CD14-positive monocyte (primary cell): ENCODE results near the gene EFHC2. TPM values are rescaled to one million over a fixed set of nuclear protein-coding genes. Genes with fewer than 3 reads are reported as not detected.

ENCODE experiments used
- DNase-seq, 3 donors: peaks; one replicate each; pipeline ENCODE4 v3.0.0-alpha.2; 2011 to 2022
- H2AFZ ChIP-seq: 2 replicates; pipeline ENCODE4 v1.6.0; 2012; ENCODE audit warnings: mild to moderate bottlenecking, low read depth, low read length, inconsistent platforms; ENCODE audit not compliant: insufficient read depth, poor library complexity, severe bottlenecking
- H3K27ac ChIP-seq, 2 donors: 1 replicate in 1 of 2; 2 replicates in 1 of 2; pipeline ENCODE4 v1.5.1; 2012 to 2013; ENCODE audit warnings: low read length in 2 of 2, control low read depth in 1 of 2, inconsistent platforms in 1 of 2, low read depth in 1 of 2, mild to moderate bottlenecking in 1 of 2
- H3K27me3 ChIP-seq, 2 donors: one replicate each; pipeline versions ENCODE4 v1.6.0 to v1.6.1; 2011 to 2013; ENCODE audit warnings: low read length in 2 of 2; ENCODE audit not compliant: control insufficient read depth in 2 of 2, insufficient read depth in 2 of 2
- H3K36me3 ChIP-seq, 2 donors: replicated peaks in 1 of 2; 1 replicate in 1 of 2; 2 replicates in 1 of 2; pipeline versions ENCODE4 v1.5.1 to v1.6.1; 2012 to 2013; ENCODE audit warnings: low read length in 2 of 2, control low read depth in 1 of 2, inconsistent platforms in 1 of 2, mild to moderate bottlenecking in 1 of 2; ENCODE audit not compliant: insufficient read depth in 2 of 2, control insufficient read depth in 1 of 2
- H3K4me1 ChIP-seq, 2 donors: 1 replicate in 1 of 2; 2 replicates in 1 of 2; pipeline versions ENCODE4 v1.5.1 to v1.6.1; 2012 to 2013; ENCODE audit warnings: low read length in 2 of 2, control low read depth in 1 of 2, inconsistent platforms in 1 of 2, mild to moderate bottlenecking in 1 of 2, moderate library complexity in 1 of 2; ENCODE audit not compliant: insufficient read depth in 2 of 2, control insufficient read depth in 1 of 2
- H3K4me2 ChIP-seq: replicated peaks from 2 replicates; pipeline ENCODE3; 2012; ENCODE audit warnings: low read length, moderate library complexity, mild to moderate bottlenecking; ENCODE audit not compliant: poor library complexity, severe bottlenecking; ENCODE audit errors: extremely low read depth
- H3K4me3 ChIP-seq, 3 experiments: fragments of 200-600 bp in 1 of 3; sonication (generic) in 1 of 3; replicated peaks in 1 of 3; 1 replicate in 2 of 3; 2 replicates in 1 of 3; pipeline ENCODE4 v1.5.1; 2011 to 2013; ENCODE audit warnings: low read length in 3 of 3, mild to moderate bottlenecking in 3 of 3, control low read depth in 2 of 3, low read depth in 2 of 3, inconsistent platforms in 1 of 3, moderate library complexity in 1 of 3
- H3K79me2 ChIP-seq: 2 replicates; pipeline ENCODE4 v1.6.0; 2012; ENCODE audit warnings: mild to moderate bottlenecking, control low read depth, inconsistent platforms, low read length, moderate library complexity; ENCODE audit not compliant: insufficient read depth
- H3K9ac ChIP-seq: 2 replicates; pipeline ENCODE4 v1.6.0; 2017; ENCODE audit warnings: low read length, mild to moderate bottlenecking; ENCODE audit not compliant: insufficient read depth, poor library complexity, severe bottlenecking
- H3K9me3 ChIP-seq, 2 donors: replicated peaks in 1 of 2; 1 replicate in 1 of 2; 2 replicates in 1 of 2; pipeline versions ENCODE4 v1.5.1 to v1.6.1; 2012 to 2013; ENCODE audit warnings: low read length in 2 of 2, control low read depth in 1 of 2; ENCODE audit not compliant: control insufficient read depth in 1 of 2, insufficient read depth in 1 of 2
- H4K20me1 ChIP-seq: 2 replicates; pipeline ENCODE4 v1.6.0; 2012; ENCODE audit warnings: mild to moderate bottlenecking, low read length, control low read depth, moderate library complexity; ENCODE audit not compliant: insufficient read depth
- H3K27ac Mint-ChIP-seq, 7 donors: one replicate each; pipeline ENCODE4 v1.8.0; 2020; ENCODE audit warnings: mild to moderate bottlenecking in 7 of 7, mixed read lengths in 7 of 7, moderate library complexity in 6 of 7, inconsistent platforms in 2 of 7
- H3K27me3 Mint-ChIP-seq, 3 donors: one replicate each; pipeline ENCODE4 v1.8.0; 2021 to 2022; ENCODE audit warnings: low read depth in 3 of 3, mild to moderate bottlenecking in 3 of 3, mixed read lengths in 3 of 3, moderate library complexity in 3 of 3, inconsistent platforms in 1 of 3
- H3K36me3 Mint-ChIP-seq, 2 donors: one replicate each; pipeline ENCODE4 v1.8.0; 2020; ENCODE audit warnings: mixed read lengths in 2 of 2, inconsistent platforms in 1 of 2, mild to moderate bottlenecking in 1 of 2
- H3K4me1 Mint-ChIP-seq: one replicate; pipeline ENCODE4 v1.8.0; 2020; ENCODE audit warnings: mild to moderate bottlenecking, mixed read lengths
- H3K4me3 Mint-ChIP-seq, 2 donors: one replicate each; pipeline ENCODE4 v1.8.0; 2020; ENCODE audit warnings: mild to moderate bottlenecking in 2 of 2, mixed read lengths in 2 of 2, moderate library complexity in 1 of 2
- H3K9me3 Mint-ChIP-seq, 7 donors: one replicate each; pipeline ENCODE4 v1.8.0; 2020 to 2022; ENCODE audit warnings: mixed read lengths in 7 of 7, mild to moderate bottlenecking in 6 of 7, moderate library complexity in 6 of 7, inconsistent platforms in 2 of 7
- intact Hi-C, 2 donors: fragments of 100-400 bp; cut with micrococcal nuclease; formaldehyde crosslinking; loops; one replicate each; pipeline versions ENCODE4 v1.15.0 to v1.15.1; 2023
- polyA plus RNA-seq, 3 donors: library from polyadenylated mRNA; depleted of rRNA in 1 of 3; unstranded in 2 of 3; stranded (reverse) in 1 of 3; fragments of 300-500 nt in 2 of 3; fragments of >200 nt in 1 of 3; fragmentation: Illumina TruSeq in 2 of 3; gene quantifications; 1 replicate in 2 of 3; 2 replicates in 1 of 3; pipeline ENCODE4 v1.2.3, GENCODE V29; 2012 to 2021
- TF ChIP-seq, protein P1 (sequence below): fragments of 200-600 bp; IDR thresholded peaks from one replicate; pipeline ENCODE4 v1.8.0; 2022; ENCODE audit warnings: antibody characterized with exemption, mild to moderate bottlenecking

EFHC2 gene
- polyA plus RNA-seq, 3 donors, result 0.05 to 0.22 TPM; not detected in 1

GRCh38 chrX:44280116-44280515 lies 63.4 kb downstream of the EFHC2 start:
- Mint-ChIP-seq H3K27me3 (peaks cover under 1 to 13% (median 2%) of the 10 kb centered on the region in 3 donors), H3K4me1 (peaks cover 10% of the 10 kb centered on the region), H3K4me3 (no peak overlapping the region), H3K9me3 (peaks cover 0 to 3% (median 0%) of the 10 kb centered on the region in 7 donors), H3K36me3 (no peaks in the 10 kb centered on the region), H3K27ac (no peak overlapping the region)
- Histone ChIP-seq H3K36me3 (no peaks in the 10 kb centered on the region), H3K27ac (no peak overlapping the region), H3K27me3 (peaks cover 0 to 2% of the 10 kb centered on the region in 2 donors), H3K9me3 (no peaks in the 10 kb centered on the region), H3K79me2 (no peaks in the 10 kb centered on the region), H3K9ac (no peak overlapping the region), H4K20me1 (no peaks in the 10 kb centered on the region), H2AFZ (no peak overlapping the region), H3K4me2 (no peak overlapping the region), H3K4me1 (no peaks in the 10 kb centered on the region), H3K4me3 (no peak overlapping the region)
- DNase-seq, result no peak
- intact Hi-C loops, result no loop called here
- TF ChIP-seq, protein P1, sequence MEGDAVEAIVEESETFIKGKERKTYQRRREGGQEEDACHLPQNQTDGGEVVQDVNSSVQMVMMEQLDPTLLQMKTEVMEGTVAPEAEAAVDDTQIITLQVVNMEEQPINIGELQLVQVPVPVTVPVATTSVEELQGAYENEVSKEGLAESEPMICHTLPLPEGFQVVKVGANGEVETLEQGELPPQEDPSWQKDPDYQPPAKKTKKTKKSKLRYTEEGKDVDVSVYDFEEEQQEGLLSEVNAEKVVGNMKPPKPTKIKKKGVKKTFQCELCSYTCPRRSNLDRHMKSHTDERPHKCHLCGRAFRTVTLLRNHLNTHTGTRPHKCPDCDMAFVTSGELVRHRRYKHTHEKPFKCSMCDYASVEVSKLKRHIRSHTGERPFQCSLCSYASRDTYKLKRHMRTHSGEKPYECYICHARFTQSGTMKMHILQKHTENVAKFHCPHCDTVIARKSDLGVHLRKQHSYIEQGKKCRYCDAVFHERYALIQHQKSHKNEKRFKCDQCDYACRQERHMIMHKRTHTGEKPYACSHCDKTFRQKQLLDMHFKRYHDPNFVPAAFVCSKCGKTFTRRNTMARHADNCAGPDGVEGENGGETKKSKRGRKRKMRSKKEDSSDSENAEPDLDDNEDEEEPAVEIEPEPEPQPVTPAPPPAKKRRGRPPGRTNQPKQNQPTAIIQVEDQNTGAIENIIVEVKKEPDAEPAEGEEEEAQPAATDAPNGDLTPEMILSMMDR, result no peak

DNA sequence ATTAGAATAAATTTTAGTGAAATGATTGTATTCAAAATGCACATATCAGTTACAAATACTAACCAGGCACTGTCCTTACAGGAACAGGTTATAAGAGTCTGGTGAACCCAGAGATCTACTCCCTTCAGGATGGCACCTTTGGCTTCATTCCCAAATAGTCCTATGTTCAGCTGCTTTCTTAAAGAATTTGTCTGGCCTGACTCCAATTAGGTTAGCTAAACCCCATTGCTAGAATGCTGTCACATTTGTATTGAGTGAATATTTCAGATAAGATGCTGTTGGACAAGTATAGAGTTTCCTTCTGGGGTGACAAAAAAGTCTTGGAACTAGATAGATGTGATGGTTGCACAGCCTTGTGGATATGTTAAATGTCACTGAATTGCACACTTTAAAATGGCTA lies 69.4 kb downstream of the EFHC2 start:
- intact Hi-C loops, result no loop called here
- H3K79me2 ChIP-seq, result no peaks in the 10 kb centered on the region
- H3K9me3 Mint-ChIP-seq, result peaks cover 0 to 1% (median 0%) of the 10 kb centered on the region in 7 donors
- peaks cover 0 to 36% of the 10 kb centered on the region in 2 donors for H3K27me3 ChIP-seq
- no peak overlapping the region for H3K9ac ChIP-seq
- H3K4me3 Mint-ChIP-seq, result no peak overlapping the region
- DNase-seq, result no peak
- TF ChIP-seq, protein P1, result no peak
- no peak overlapping the region for H3K27ac Mint-ChIP-seq
- H3K4me2 ChIP-seq, result no peak overlapping the region
- H3K4me1 ChIP-seq, result no peaks in the 10 kb centered on the region
- H3K27me3 Mint-ChIP-seq, result peaks cover 9 to 15% (median 12%) of the 10 kb centered on the region in 3 donors
- no peak overlapping the region for H3K4me3 ChIP-seq
- no peaks in the 10 kb centered on the region for H3K4me1 Mint-ChIP-seq
- H3K36me3 Mint-ChIP-seq, result no peaks in the 10 kb centered on the region
- H2AFZ ChIP-seq, result no peak overlapping the region
- no peaks in the 10 kb centered on the region for H3K9me3 ChIP-seq
- no peaks in the 10 kb centered on the region for H4K20me1 ChIP-seq
- H3K36me3 ChIP-seq, result no peaks in the 10 kb centered on the region
- H3K27ac ChIP-seq, result no peak overlapping the region
